ENCODE data around the gene TKT.

DNA sequence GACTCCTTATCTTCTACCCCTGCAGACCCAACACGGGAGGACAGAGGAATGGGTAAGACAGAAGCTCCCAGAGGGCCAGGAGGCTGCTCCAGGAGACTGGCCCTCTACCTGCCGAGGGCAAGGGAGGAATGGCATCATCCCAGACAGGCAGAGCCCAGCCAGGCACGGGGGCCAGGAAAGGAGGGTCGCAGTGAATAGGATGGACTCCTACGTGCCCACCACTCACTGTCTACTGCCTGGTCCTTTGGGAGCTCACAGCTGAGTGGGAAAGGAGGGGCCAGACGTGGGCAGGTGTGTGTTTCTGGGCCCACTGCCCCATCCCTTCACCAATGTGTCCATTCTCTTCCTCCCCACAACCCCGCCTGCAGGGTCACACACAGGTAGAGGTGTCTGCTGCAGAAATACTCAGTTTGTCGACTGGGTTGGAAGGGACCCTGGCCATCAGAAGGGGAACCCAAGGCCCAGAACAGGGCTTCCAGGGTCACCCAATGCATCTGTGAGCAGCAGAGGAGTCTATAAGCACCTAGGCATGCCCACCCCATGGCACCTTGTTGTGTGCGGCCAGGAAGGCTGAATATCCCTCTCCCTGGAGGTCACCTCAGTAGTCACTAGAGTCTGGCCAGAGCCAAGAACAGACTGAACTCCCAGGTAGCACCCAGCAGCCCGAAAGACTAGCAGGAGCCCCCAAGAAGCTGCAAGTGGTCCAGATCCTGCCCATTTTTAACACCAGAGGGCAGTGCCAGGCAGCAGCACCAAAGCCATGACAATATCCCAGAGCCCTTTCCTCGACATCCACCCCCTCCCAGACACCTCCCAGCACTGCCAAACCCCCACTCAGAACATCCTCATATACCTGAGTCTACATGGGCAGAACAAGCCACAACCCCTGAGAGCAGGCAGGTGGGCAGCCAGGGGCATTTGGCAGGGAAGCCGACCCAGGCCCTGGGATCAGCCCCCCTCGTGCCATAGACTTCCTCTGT lies 24.0 kb downstream of the TKT start:
- TF ChIP-seq, protein P1, sequence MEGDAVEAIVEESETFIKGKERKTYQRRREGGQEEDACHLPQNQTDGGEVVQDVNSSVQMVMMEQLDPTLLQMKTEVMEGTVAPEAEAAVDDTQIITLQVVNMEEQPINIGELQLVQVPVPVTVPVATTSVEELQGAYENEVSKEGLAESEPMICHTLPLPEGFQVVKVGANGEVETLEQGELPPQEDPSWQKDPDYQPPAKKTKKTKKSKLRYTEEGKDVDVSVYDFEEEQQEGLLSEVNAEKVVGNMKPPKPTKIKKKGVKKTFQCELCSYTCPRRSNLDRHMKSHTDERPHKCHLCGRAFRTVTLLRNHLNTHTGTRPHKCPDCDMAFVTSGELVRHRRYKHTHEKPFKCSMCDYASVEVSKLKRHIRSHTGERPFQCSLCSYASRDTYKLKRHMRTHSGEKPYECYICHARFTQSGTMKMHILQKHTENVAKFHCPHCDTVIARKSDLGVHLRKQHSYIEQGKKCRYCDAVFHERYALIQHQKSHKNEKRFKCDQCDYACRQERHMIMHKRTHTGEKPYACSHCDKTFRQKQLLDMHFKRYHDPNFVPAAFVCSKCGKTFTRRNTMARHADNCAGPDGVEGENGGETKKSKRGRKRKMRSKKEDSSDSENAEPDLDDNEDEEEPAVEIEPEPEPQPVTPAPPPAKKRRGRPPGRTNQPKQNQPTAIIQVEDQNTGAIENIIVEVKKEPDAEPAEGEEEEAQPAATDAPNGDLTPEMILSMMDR (conservative IDR thresholded peaks at IDR 0.05), result no peak
- TF ChIP-seq ZFX (IDR thresholded peaks at IDR 0.05), result no peak
